GM23338 (cell line): ENCODE results near the gene OCEL1. TPM values are rescaled to one million over a fixed set of nuclear protein-coding genes. Genes with fewer than 3 reads are reported as not detected.

Experiments used
- ATAC-seq: fragments of 200-7000 bp; cut with Tn5 transposase; 3 replicates; pipeline ENCODE4 v1.9.1; 2020
- DNase-seq: peaks from one replicate; pipeline ENCODE4 v3.0.0-alpha.2; 2015; ENCODE audit warnings: low spot score
- H2AFZ ChIP-seq: fragments of 200-600 bp; sonication (generic); 2 replicates; pipeline ENCODE4 v1.8.0; 2016; ENCODE audit warnings: antibody characterized with exemption, mild to moderate bottlenecking, moderate library complexity
- H3F3A ChIP-seq: fragments of 200-600 bp; sonication (generic); replicated peaks from 2 replicates; pipeline ENCODE4 v1.8.0; 2017; ENCODE audit warnings: antibody characterized with exemption, mixed run types, low read depth
- H3K27ac ChIP-seq: fragments of 200-600 bp; sonication (generic); 2 replicates; pipeline ENCODE4 v1.6.1; 2016; ENCODE audit warnings: low read depth
- H3K27me3 ChIP-seq: fragments of 200-600 bp; sonication (generic); 2 replicates; pipeline ENCODE4 v1.8.0; 2016; ENCODE audit warnings: mild to moderate bottlenecking, mixed run types, moderate library complexity; ENCODE audit not compliant: insufficient read depth
- H3K36me3 ChIP-seq: fragments of 200-600 bp; sonication (generic); 2 replicates; pipeline ENCODE4 v1.8.0; 2016; ENCODE audit warnings: mild to moderate bottlenecking; ENCODE audit not compliant: insufficient read depth
- H3K4me1 ChIP-seq: fragments of 200-600 bp; sonication (generic); 2 replicates; pipeline ENCODE4 v1.8.0; 2016; ENCODE audit warnings: mild to moderate bottlenecking, moderate library complexity; ENCODE audit not compliant: insufficient read depth
- H3K4me2 ChIP-seq: fragments of 200-600 bp; sonication (generic); 2 replicates; pipeline ENCODE4 v1.7.1; 2017; ENCODE audit warnings: mixed run types
- H3K4me3 ChIP-seq: fragments of 200-600 bp; sonication (generic); 2 replicates; pipeline ENCODE4 v1.6.1; 2016; ENCODE audit warnings: mixed run types
- H3K79me2 ChIP-seq: fragments of 200-600 bp; sonication (generic); replicated peaks from 2 replicates; pipeline ENCODE4 v1.8.0; 2017; ENCODE audit warnings: mild to moderate bottlenecking; ENCODE audit not compliant: insufficient read depth
- H3K9me2 ChIP-seq: fragments of 200-600 bp; sonication (generic); 2 replicates; pipeline ENCODE4 v1.8.0; 2017; ENCODE audit not compliant: insufficient read depth
- H4K20me1 ChIP-seq: fragments of 200-600 bp; sonication (generic); replicated peaks from 2 replicates; pipeline ENCODE4 v1.8.0; 2017; ENCODE audit warnings: mild to moderate bottlenecking; ENCODE audit not compliant: insufficient read depth
- H3K27ac Mint-ChIP-seq: 2 replicates; pipeline ENCODE4 v1.8.0; 2020; ENCODE audit warnings: inconsistent platforms, mild to moderate bottlenecking, moderate library complexity, mixed read lengths
- H3K27me3 Mint-ChIP-seq: 3 replicates; pipeline ENCODE4 v1.8.0; 2022; ENCODE audit warnings: low read depth, mild to moderate bottlenecking, moderate library complexity, mixed read lengths, inconsistent platforms; ENCODE audit not compliant: insufficient read depth, poor library complexity
- H3K36me3 Mint-ChIP-seq: 3 replicates; pipeline ENCODE4 v1.8.0; 2021; ENCODE audit warnings: low read depth, mild to moderate bottlenecking, inconsistent platforms, moderate library complexity, mixed read lengths
- H3K4me1 Mint-ChIP-seq: 3 replicates; pipeline ENCODE4 v1.8.0; 2020; ENCODE audit warnings: mild to moderate bottlenecking, inconsistent platforms, mixed read lengths
- H3K4me3 Mint-ChIP-seq: 3 replicates; pipeline ENCODE4 v1.8.0; 2021; ENCODE audit warnings: moderate library complexity, mild to moderate bottlenecking, inconsistent platforms, mixed read lengths
- H3K9me3 Mint-ChIP-seq: 3 replicates; pipeline ENCODE4 v1.8.0; 2020; ENCODE audit warnings: moderate library complexity, mild to moderate bottlenecking, inconsistent platforms, mixed read lengths
- JUNB ChIP-seq: IDR thresholded peaks from one replicate; pipeline ENCODE4 v1.6.1; 2016; ENCODE audit warnings: antibody characterized with exemption; ENCODE audit not compliant: unreplicated experiment
- NANOG ChIP-seq: IDR thresholded peaks from 2 replicates; pipeline ENCODE4 v1.6.1; 2016; ENCODE audit warnings: antibody characterized with exemption, borderline replicate concordance
- POLR2AphosphoS5 ChIP-seq: IDR thresholded peaks from 2 replicates; pipeline ENCODE4 v1.6.1; 2016; ENCODE audit warnings: antibody characterized with exemption, low read depth
- polyA plus RNA-seq: library from polyadenylated mRNA; unstranded; fragments of >200 nt; fragmentation: Nextera tagmentation; extraction: Ambion mirVana; gene quantifications from 2 replicates; pipeline ENCODE4 v1.2.1, GENCODE V29; 2016
- total RNA-seq: library from RNA; depleted of rRNA; stranded (reverse); fragments of >200 nt; shearing (Covaris generic); gene quantifications from 2 replicates; pipeline ENCODE4 v1.2.3, GENCODE V29; 2014
- TF ChIP-seq, protein P1 (sequence below): IDR thresholded peaks from 2 replicates; pipeline ENCODE4 v1.6.1; 2016; ENCODE audit warnings: antibody characterized with exemption
- TF ChIP-seq, protein P2 (sequence below), 2 experiments: fragments of 200-600 bp in 1 of 2; sonication (generic) in 1 of 2; conservative IDR thresholded peaks; 2 replicates each; pipeline versions ENCODE4 v1.5.1 to v1.6.1; 2016 to 2017; ENCODE audit warnings: antibody characterized with exemption in 2 of 2, low read depth in 2 of 2, mild to moderate bottlenecking in 2 of 2, moderate library complexity in 1 of 2
- TF ChIP-seq, protein P3 (sequence below): IDR thresholded peaks from one replicate; pipeline ENCODE4 v1.6.1; 2018; ENCODE audit warnings: antibody characterized with exemption; ENCODE audit not compliant: unreplicated experiment

OCEL1 gene
- total and polyA plus RNA-seq, 2 experiments from 2014 or later, result 12.7 to 47.4 TPM

DNA sequence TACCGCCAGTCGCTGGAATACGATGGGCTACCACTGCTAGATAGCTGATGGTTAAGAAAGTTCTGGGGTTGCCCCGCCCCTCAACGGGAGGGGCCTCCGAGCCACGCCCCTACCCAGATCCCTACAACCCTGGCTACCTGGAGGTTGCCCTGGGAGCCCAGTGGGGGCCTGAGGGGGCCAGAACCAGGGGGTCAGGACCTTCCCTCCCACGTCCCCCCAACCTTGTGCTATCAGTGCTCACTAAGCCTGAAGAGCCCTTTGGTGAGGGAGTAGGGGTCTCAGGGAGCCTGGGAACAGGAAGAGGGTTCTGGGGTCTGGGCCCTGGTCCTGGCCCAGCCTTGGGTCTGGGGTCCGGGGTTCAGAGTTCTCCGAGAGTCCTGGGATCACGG lies 8.9 kb downstream of the OCEL1 start:
- Histone ChIP-seq H3K4me2 (peak overlapping the region; percentile 94), H3K27ac (peak overlapping the region; percentile 83), H3K27me3 (no peaks in the 10 kb centered on the region), H3K79me2 (peaks cover 58% of the 10 kb centered on the region), H2AFZ (no peak overlapping the region), H3F3A (peaks cover 42% of the 10 kb centered on the region), H3K4me1 (peaks cover 12% of the 10 kb centered on the region), H3K9me2 (no peaks in the 10 kb centered on the region), H3K4me3 (peak overlapping the region; percentile 93), H3K36me3 (peaks cover 6% of the 10 kb centered on the region; the same call in 1 of the 2 replicates), H4K20me1 (peaks cover 28% of the 10 kb centered on the region)
- DNase-seq, result peak; percentile 85
- peak; percentile 80 for ATAC-seq
- Mint-ChIP-seq H3K27me3 (peaks cover 16% of the 10 kb centered on the region), H3K4me1 (peaks cover 18% of the 10 kb centered on the region), H3K27ac (0 out of 2 replicates have a peak overlapping the region, but pooled peaks have one; percentile 40), H3K9me3 (no peaks in the 10 kb centered on the region), H3K36me3 (peaks cover 56% of the 10 kb centered on the region), H3K4me3 (peak overlapping the region; percentile 85)
- TF ChIP-seq POLR2AphosphoS5 (peak; percentile 96), JUNB (no peak)
- TF ChIP-seq, protein P1, sequence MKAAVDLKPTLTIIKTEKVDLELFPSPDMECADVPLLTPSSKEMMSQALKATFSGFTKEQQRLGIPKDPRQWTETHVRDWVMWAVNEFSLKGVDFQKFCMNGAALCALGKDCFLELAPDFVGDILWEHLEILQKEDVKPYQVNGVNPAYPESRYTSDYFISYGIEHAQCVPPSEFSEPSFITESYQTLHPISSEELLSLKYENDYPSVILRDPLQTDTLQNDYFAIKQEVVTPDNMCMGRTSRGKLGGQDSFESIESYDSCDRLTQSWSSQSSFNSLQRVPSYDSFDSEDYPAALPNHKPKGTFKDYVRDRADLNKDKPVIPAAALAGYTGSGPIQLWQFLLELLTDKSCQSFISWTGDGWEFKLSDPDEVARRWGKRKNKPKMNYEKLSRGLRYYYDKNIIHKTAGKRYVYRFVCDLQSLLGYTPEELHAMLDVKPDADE, result no peak

DNA sequence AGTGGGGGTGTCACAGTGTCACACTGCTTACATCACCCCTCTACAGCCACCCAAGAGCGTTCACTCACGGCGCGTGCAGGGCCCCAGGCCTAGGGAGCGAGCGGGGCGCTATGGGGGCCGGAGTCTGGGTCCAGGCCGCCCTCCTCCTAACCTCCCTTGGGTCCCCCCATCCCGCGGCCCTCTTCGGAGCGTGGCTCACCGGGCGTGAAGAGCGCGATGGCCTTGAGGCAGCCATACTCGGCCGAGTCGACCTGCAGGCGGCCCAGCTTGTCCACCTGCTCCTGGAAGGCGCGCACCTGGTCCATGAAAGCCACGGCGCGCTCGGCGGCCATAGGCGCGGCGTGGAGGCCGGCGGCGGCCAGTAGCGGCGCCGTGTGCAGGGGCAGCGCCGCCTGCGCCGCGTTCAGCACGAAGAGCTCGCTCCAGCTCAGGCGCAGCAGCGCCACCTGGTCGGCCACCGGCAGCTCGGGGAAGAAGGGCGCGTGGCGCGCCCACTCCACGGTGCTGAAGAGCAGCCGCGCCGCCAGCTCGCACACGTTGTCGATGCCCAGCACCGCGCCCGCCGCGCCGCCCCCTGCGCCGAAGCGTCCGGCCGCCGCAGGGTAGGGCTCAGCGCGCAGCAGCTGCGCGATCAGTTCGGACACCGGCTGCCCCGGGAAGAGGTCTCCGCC lies 9.4 kb downstream of the OCEL1 start:
- peaks cover 58% of the 10 kb centered on the region for H3K79me2 ChIP-seq
- H3K4me3 ChIP-seq, result peak overlapping the region; percentile 93
- H3K9me2 ChIP-seq, result no peaks in the 10 kb centered on the region
- H3F3A ChIP-seq, result peaks cover 45% of the 10 kb centered on the region
- H3K36me3 Mint-ChIP-seq, result peaks cover 55% of the 10 kb centered on the region
- DNase-seq (peak; percentile 65), ATAC-seq (peak; percentile 65)
- H3K27ac Mint-ChIP-seq, result 0 out of 2 replicates have a peak overlapping the region, but pooled peaks have one; percentile 40
- peaks cover 12% of the 10 kb centered on the region for H3K4me1 ChIP-seq
- peak overlapping the region; percentile 85 for H3K4me3 Mint-ChIP-seq
- H3K27ac ChIP-seq, result peak overlapping the region; percentile 83; the same call in 1 of the 2 replicates
- peaks cover 18% of the 10 kb centered on the region for H3K27me3 Mint-ChIP-seq
- H4K20me1 ChIP-seq, result peaks cover 29% of the 10 kb centered on the region
- peaks cover 18% of the 10 kb centered on the region for H3K4me1 Mint-ChIP-seq
- H3K4me2 ChIP-seq, result peak overlapping the region; percentile 94
- no peaks in the 10 kb centered on the region for H3K27me3 ChIP-seq
- no peaks in the 10 kb centered on the region for H3K9me3 Mint-ChIP-seq
- peaks cover 6% of the 10 kb centered on the region; the same call in 1 of the 2 replicates for H3K36me3 ChIP-seq
- no peak overlapping the region for H2AFZ ChIP-seq
- TF ChIP-seq POLR2AphosphoS5, result peak; percentile 33; the same call in 1 of the 2 replicates
- no peak for TF ChIP-seq NANOG
- TF ChIP-seq, protein P2, sequence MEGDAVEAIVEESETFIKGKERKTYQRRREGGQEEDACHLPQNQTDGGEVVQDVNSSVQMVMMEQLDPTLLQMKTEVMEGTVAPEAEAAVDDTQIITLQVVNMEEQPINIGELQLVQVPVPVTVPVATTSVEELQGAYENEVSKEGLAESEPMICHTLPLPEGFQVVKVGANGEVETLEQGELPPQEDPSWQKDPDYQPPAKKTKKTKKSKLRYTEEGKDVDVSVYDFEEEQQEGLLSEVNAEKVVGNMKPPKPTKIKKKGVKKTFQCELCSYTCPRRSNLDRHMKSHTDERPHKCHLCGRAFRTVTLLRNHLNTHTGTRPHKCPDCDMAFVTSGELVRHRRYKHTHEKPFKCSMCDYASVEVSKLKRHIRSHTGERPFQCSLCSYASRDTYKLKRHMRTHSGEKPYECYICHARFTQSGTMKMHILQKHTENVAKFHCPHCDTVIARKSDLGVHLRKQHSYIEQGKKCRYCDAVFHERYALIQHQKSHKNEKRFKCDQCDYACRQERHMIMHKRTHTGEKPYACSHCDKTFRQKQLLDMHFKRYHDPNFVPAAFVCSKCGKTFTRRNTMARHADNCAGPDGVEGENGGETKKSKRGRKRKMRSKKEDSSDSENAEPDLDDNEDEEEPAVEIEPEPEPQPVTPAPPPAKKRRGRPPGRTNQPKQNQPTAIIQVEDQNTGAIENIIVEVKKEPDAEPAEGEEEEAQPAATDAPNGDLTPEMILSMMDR (conservative IDR thresholded peaks at IDR 0.05; ENCODE audit: low read depth in 2 of 2), result peak in 1 of 2 experiments; percentile 40; a peak in 3 of 4 replicates
- TF ChIP-seq, protein P3, sequence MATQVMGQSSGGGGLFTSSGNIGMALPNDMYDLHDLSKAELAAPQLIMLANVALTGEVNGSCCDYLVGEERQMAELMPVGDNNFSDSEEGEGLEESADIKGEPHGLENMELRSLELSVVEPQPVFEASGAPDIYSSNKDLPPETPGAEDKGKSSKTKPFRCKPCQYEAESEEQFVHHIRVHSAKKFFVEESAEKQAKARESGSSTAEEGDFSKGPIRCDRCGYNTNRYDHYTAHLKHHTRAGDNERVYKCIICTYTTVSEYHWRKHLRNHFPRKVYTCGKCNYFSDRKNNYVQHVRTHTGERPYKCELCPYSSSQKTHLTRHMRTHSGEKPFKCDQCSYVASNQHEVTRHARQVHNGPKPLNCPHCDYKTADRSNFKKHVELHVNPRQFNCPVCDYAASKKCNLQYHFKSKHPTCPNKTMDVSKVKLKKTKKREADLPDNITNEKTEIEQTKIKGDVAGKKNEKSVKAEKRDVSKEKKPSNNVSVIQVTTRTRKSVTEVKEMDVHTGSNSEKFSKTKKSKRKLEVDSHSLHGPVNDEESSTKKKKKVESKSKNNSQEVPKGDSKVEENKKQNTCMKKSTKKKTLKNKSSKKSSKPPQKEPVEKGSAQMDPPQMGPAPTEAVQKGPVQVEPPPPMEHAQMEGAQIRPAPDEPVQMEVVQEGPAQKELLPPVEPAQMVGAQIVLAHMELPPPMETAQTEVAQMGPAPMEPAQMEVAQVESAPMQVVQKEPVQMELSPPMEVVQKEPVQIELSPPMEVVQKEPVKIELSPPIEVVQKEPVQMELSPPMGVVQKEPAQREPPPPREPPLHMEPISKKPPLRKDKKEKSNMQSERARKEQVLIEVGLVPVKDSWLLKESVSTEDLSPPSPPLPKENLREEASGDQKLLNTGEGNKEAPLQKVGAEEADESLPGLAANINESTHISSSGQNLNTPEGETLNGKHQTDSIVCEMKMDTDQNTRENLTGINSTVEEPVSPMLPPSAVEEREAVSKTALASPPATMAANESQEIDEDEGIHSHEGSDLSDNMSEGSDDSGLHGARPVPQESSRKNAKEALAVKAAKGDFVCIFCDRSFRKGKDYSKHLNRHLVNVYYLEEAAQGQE, result no peak
